H1 (cell line): ENCODE measurements around the gene OSBPL6. TPM values are rescaled to one million over a fixed set of nuclear protein-coding genes. Genes with fewer than 3 reads are reported as not detected.

Source experiments
- CTCF ChIA-PET: fragments of 300-600 bp; sonication (Branson Sonifier 250); formaldehyde crosslinking; loops from one replicate; lab custom pipeline; 2021; ENCODE audit not compliant: partially characterized antibody; lab: Charles Lee
- POLR2A ChIA-PET: fragments of 300-600 bp; sonication (Branson Sonifier 250); formaldehyde crosslinking; loops from one replicate; lab custom pipeline; 2021; ENCODE audit warnings: inconsistent platforms; ENCODE audit not compliant: partially characterized antibody; lab: Charles Lee
- DNase-seq, 2 experiments: peaks; one replicate each; pipeline versions ENCODE4 v3.0.0 to v3.0.0-alpha.2; 2010 to 2022; ENCODE audit warnings: low spot score in 2 of 2, low read depth in 1 of 2, mixed read lengths in 1 of 2
- FAIRE-seq: peaks from 2 replicates; lab custom pipeline; 2011; peaks lifted over from hg19 to GRCh38; lab: Jason Lieb, UNC
- H2AFZ ChIP-seq: 2 replicates; pipeline ENCODE4 v1.8.1; 2012; ENCODE audit warnings: low read length, inconsistent platforms
- H2AK5ac ChIP-seq: 2 replicates; pipeline ENCODE4 v1.6.1; 2013; ENCODE audit warnings: low read depth, low read length
- H2BK120ac ChIP-seq: replicated peaks from 2 replicates; pipeline ENCODE3; 2013; ENCODE audit warnings: low read depth, low read length, inconsistent platforms
- H2BK12ac ChIP-seq: 2 replicates; pipeline ENCODE4 v1.6.1; 2013; ENCODE audit warnings: low read depth, low read length
- H2BK15ac ChIP-seq: 2 replicates; pipeline ENCODE4 v1.6.1; 2013; ENCODE audit warnings: low read length
- H2BK20ac ChIP-seq: 2 replicates; pipeline ENCODE4 v1.6.1; 2013; ENCODE audit warnings: low read length
- H2BK5ac ChIP-seq: 2 replicates; pipeline ENCODE4 v1.6.1; 2013; ENCODE audit warnings: low read depth, low read length
- H3K14ac ChIP-seq: 2 replicates; pipeline ENCODE4 v1.6.1; 2013; ENCODE audit warnings: inconsistent platforms; ENCODE audit not compliant: insufficient read length
- H3K18ac ChIP-seq: 2 replicates; pipeline ENCODE4 v1.6.1; 2013; ENCODE audit warnings: low read length; ENCODE audit errors: extremely low read depth
- H3K23ac ChIP-seq: 2 replicates; pipeline ENCODE4 v1.6.1; 2013; ENCODE audit warnings: inconsistent platforms; ENCODE audit not compliant: insufficient read length
- H3K23me2 ChIP-seq: 2 replicates; pipeline ENCODE4 v1.6.1; 2013; ENCODE audit warnings: low read depth, low read length
- H3K27ac ChIP-seq: 2 replicates; pipeline ENCODE4 v1.6.1; 2011; ENCODE audit warnings: low read depth, low read length, inconsistent platforms
- H3K27me3 ChIP-seq, 4 experiments: replicated peaks in 1 of 4; 1 replicate in 1 of 4; 2 replicates in 3 of 4; pipeline versions ENCODE4 v1.6.1 to v1.8.1; 2011 to 2013; ENCODE audit warnings: low read length in 3 of 4, mild to moderate bottlenecking in 3 of 4, inconsistent platforms in 2 of 4, mixed read lengths in 2 of 4, moderate library complexity in 1 of 4; ENCODE audit not compliant: control insufficient read depth in 3 of 4, insufficient read depth in 3 of 4; ENCODE audit errors: extremely low read depth in 1 of 4
- H3K36me3 ChIP-seq, 4 experiments: 2 replicates each; pipeline versions ENCODE4 v1.6.1 to v1.8.1; 2011 to 2013; ENCODE audit warnings: mild to moderate bottlenecking in 4 of 4, low read length in 3 of 4, moderate library complexity in 2 of 4, control low read depth in 1 of 4, inconsistent platforms in 1 of 4; ENCODE audit not compliant: insufficient read depth in 4 of 4, control insufficient read depth in 2 of 4
- H3K4ac ChIP-seq: replicated peaks from 2 replicates; pipeline ENCODE3; 2013; ENCODE audit warnings: low read length, low read depth, mixed read lengths, inconsistent platforms; ENCODE audit not compliant: insufficient read length
- H3K4me1 ChIP-seq, 4 experiments: replicated peaks in 1 of 4; 1 replicate in 1 of 4; 2 replicates in 3 of 4; pipeline versions ENCODE4 v1.6.1 to v1.8.1; 2011 to 2013; ENCODE audit warnings: low read length in 3 of 4, inconsistent platforms in 2 of 4, mixed read lengths in 1 of 4; ENCODE audit not compliant: insufficient read depth in 4 of 4, control insufficient read depth in 3 of 4
- H3K4me2 ChIP-seq, 2 experiments: 2 replicates each; pipeline versions ENCODE4 v1.6.1 to v1.8.1; 2011 to 2013; ENCODE audit warnings: low read depth in 2 of 2, low read length in 2 of 2, control low read depth in 1 of 2, inconsistent platforms in 1 of 2, mild to moderate bottlenecking in 1 of 2; ENCODE audit not compliant: insufficient read depth in 1 of 2
- H3K4me3 ChIP-seq, 4 experiments: fragments of 200-600, 300-600 bp in 1 of 4; sonication (generic), shearing (Covaris generic), sonication (Bioruptor Twin) in 1 of 4; 2 replicates each; pipeline versions ENCODE4 v1.5.1 to v1.8.1; 2011 to 2016; ENCODE audit warnings: low read length in 4 of 4, low read depth in 3 of 4, control low read depth in 2 of 4, inconsistent platforms in 2 of 4, mild to moderate bottlenecking in 2 of 4, mixed read lengths in 1 of 4, moderate library complexity in 1 of 4; ENCODE audit not compliant: insufficient read depth in 2 of 4; ENCODE audit errors: extremely low read depth in 1 of 4
- H3K56ac ChIP-seq: replicated peaks from 2 replicates; pipeline ENCODE3; 2013; ENCODE audit warnings: low read depth, mild to moderate bottlenecking, mixed read lengths, low read length, inconsistent platforms; ENCODE audit not compliant: insufficient read length
- H3K79me1 ChIP-seq: 2 replicates; pipeline ENCODE4 v1.6.1; 2013; ENCODE audit warnings: low read depth, low read length, control low read depth
- H3K79me2 ChIP-seq, 2 experiments: 2 replicates each; pipeline versions ENCODE4 v1.6.1 to v1.8.1; 2012 to 2013; ENCODE audit warnings: low read length in 2 of 2, mild to moderate bottlenecking in 2 of 2, inconsistent platforms in 1 of 2; ENCODE audit not compliant: insufficient read depth in 2 of 2, control insufficient read depth in 1 of 2
- H3K9ac ChIP-seq, 4 experiments: replicated peaks in 1 of 4; 1 replicate in 1 of 4; 2 replicates in 3 of 4; pipeline versions ENCODE4 v1.6.1 to v1.8.1; 2011 to 2013; ENCODE audit warnings: low read depth in 3 of 4, low read length in 3 of 4, control low read depth in 2 of 4, mild to moderate bottlenecking in 2 of 4, moderate library complexity in 2 of 4, inconsistent platforms in 1 of 4; ENCODE audit errors: extremely low read depth in 1 of 4
- H3K9me3 ChIP-seq, 2 experiments: 2 replicates each; pipeline versions ENCODE4 v1.6.1 to v1.8.1; 2012 to 2013; ENCODE audit warnings: mild to moderate bottlenecking in 2 of 2, moderate library complexity in 2 of 2, control low read depth in 1 of 2, inconsistent platforms in 1 of 2, low read depth in 1 of 2, low read length in 1 of 2, mixed read lengths in 1 of 2; ENCODE audit not compliant: insufficient read depth in 2 of 2
- H4K20me1 ChIP-seq, 2 experiments: replicated peaks in 1 of 2; 2 replicates each; pipeline versions ENCODE3 to v1.8.1; 2011 to 2013; ENCODE audit warnings: inconsistent platforms in 2 of 2, low read length in 2 of 2, mild to moderate bottlenecking in 1 of 2; ENCODE audit not compliant: insufficient read depth in 2 of 2, control insufficient read depth in 1 of 2
- H4K5ac ChIP-seq: 2 replicates; pipeline ENCODE4 v1.6.1; 2013; ENCODE audit warnings: low read length, low read depth, mixed read lengths, inconsistent platforms; ENCODE audit not compliant: insufficient read length
- H4K8ac ChIP-seq: 2 replicates; pipeline ENCODE4 v1.8.0; 2013; ENCODE audit warnings: mild to moderate bottlenecking, moderate library complexity, low read length, inconsistent platforms; ENCODE audit not compliant: insufficient read depth; ENCODE audit errors: extremely low read depth
- H4K91ac ChIP-seq: replicated peaks from 2 replicates; pipeline ENCODE3; 2013; ENCODE audit warnings: low read length, mixed read lengths, inconsistent platforms; ENCODE audit not compliant: insufficient read length
- ATF3 ChIP-seq: IDR thresholded peaks from 2 replicates; pipeline ENCODE4 v1.6.1; 2011; ENCODE audit warnings: low read depth, mild to moderate bottlenecking, low read length; ENCODE audit not compliant: insufficient read depth
- CHD2 ChIP-seq: IDR thresholded peaks from 2 replicates; pipeline ENCODE4 v1.6.1; 2012; ENCODE audit warnings: low read length, improper control_type of control experiment
- CREB1 ChIP-seq: IDR thresholded peaks from 2 replicates; pipeline ENCODE4 v1.6.1; 2012; ENCODE audit warnings: inconsistent platforms
- EP300 ChIP-seq, 2 experiments: IDR thresholded peaks; 1 replicate in 1 of 2; 2 replicates in 1 of 2; pipeline ENCODE4 v1.6.1; 2011 to 2012; ENCODE audit warnings: low read depth in 2 of 2, low read length in 2 of 2, mild to moderate bottlenecking in 2 of 2, borderline replicate concordance in 1 of 2, inconsistent platforms in 1 of 2, moderate library complexity in 1 of 2
- HDAC2 ChIP-seq, 2 experiments: fragments of 300-600 bp in 1 of 2; sonication (generic) in 1 of 2; IDR thresholded peaks; 2 replicates each; pipeline ENCODE4 v1.6.1; 2011 to 2012; ENCODE audit warnings: low read depth in 2 of 2, low read length in 2 of 2, mild to moderate bottlenecking in 2 of 2, moderate library complexity in 2 of 2, borderline replicate concordance in 1 of 2, inconsistent platforms in 1 of 2
- NANOG ChIP-seq: IDR thresholded peaks from 2 replicates; pipeline ENCODE4 v1.6.1; 2011; ENCODE audit warnings: low read length, low read depth, mild to moderate bottlenecking, inconsistent platforms; ENCODE audit not compliant: insufficient read depth, poor library complexity, severe bottlenecking
- PHF8 ChIP-seq: fragments of 200-600 bp; sonication (generic); conservative IDR thresholded peaks from 2 replicates; pipeline ENCODE4 v1.7.1; 2012; ENCODE audit warnings: low read depth, mild to moderate bottlenecking, inconsistent platforms, low read length, moderate library complexity
- POU5F1 ChIP-seq: IDR thresholded peaks from 2 replicates; pipeline ENCODE4 v1.6.1; 2011; ENCODE audit warnings: low read depth, mild to moderate bottlenecking, low read length, moderate library complexity
- RAD21 ChIP-seq, 2 experiments: IDR thresholded peaks in 1 of 2; conservative IDR thresholded peaks in 1 of 2; 2 replicates each; pipeline ENCODE4 v1.6.1; 2011; ENCODE audit warnings: low read depth in 2 of 2, low read length in 2 of 2, improper control_type of control experiment in 1 of 2, inconsistent platforms in 1 of 2, mild to moderate bottlenecking in 1 of 2, moderate library complexity in 1 of 2
- WGBS, 2 experiments: shearing (Covaris generic) in 1 of 2; methylation state at CpG; one replicate each; pipeline versions ENCODE4 v1.1.6 to v1.1.7; 2013 to 2015; ENCODE audit warnings: low lambda C conversion rate in 2 of 2, mixed read lengths in 2 of 2, inconsistent platforms in 1 of 2, low coverage in 1 of 2, missing lambda C conversion rate in 1 of 2; ENCODE audit not compliant: insufficient replicate concordance in 2 of 2, insufficient coverage in 1 of 2, insufficient read length in 1 of 2; ENCODE audit errors: extremely low coverage in 1 of 2, missing lambda C conversion rate in 1 of 2; 5-methylcytosine and 5-hydroxymethylcytosine counted together
- polyA plus RNA-seq, 7 experiments: library from polyadenylated mRNA; depleted of rRNA in 3 of 7; stranded (reverse) in 5 of 7; unstranded in 2 of 7; fragments of >200 nt in 5 of 7; fragments of 200-250 nt in 2 of 7; gene quantifications; 1 replicate in 5 of 7; 2 replicates in 1 of 7; 4 replicates in 1 of 7; pipeline versions ENCODE4 v1.2.1 to v1.2.3, GENCODE V29; 2011 to 2013; ENCODE audit warnings: missing spikeins in 2 of 7, mixed read lengths in 2 of 7
- total RNA-seq: library from RNA; stranded (reverse); fragmentation: NEBNext Ultra II Directional; extraction: Animal tissue kit (Norgen Biotek cat#: 25700); gene quantifications from 2 replicates; pipeline ENCODE4 v1.2.1, GENCODE V29; 2021

OSBPL6 gene
- total and polyA plus RNA-seq, 2 of the 8 experiments (the other 6 are each of a cell fraction or from before 2014, with no cell fraction given): 1.7 to 5.6 TPM

- DNase-seq: no peak
- POLR2A ChIA-PET: interaction anchor here (1.2 kb wide), 1 partner anchor 81 kb away, joined by 4 read pairs; no protein-coding TSS in a partner anchor
- H3K56ac ChIP-seq: no peak overlapping the region
- no peak overlapping the region for H3K9ac ChIP-seq
- no peaks in the 10 kb centered on the region for H3K9me3 ChIP-seq
- H2BK20ac ChIP-seq: no peak overlapping the region
- H3K23me2 ChIP-seq: no peaks in the 10 kb centered on the region
- no peak overlapping the region for H4K8ac ChIP-seq
- no peak overlapping the region for H4K5ac ChIP-seq
- H2BK120ac ChIP-seq: no peak overlapping the region
- H3K27me3 ChIP-seq: no peaks in the 10 kb centered on the region
- no peak overlapping the region for H2AK5ac ChIP-seq
- H3K4me1 ChIP-seq: peaks cover 2 to 5% (median 3%) of the 10 kb centered on the region in 4 experiments; a peak in 6 of 7 replicates
- no peak overlapping the region for H3K4me3 ChIP-seq
- H3K36me3 ChIP-seq: no peaks in the 10 kb centered on the region
- H3K27ac ChIP-seq: no peak overlapping the region
- H3K14ac ChIP-seq: no peak overlapping the region
- no peak for FAIRE-seq
- TF ChIP-seq CHD2 (no peak), CREB1 (no peak), ATF3 (no peak), PHF8 (no peak), HDAC2 (IDR thresholded peaks at IDR 0.05; ENCODE audit: borderline replicate concordance in 1 of 2, low read depth in 2 of 2, low read length in 2 of 2) (no peak), EP300 (IDR thresholded peaks at IDR 0.05; ENCODE audit: borderline replicate concordance in 1 of 2, low read depth in 2 of 2, low read length in 2 of 2) (no peak), RAD21 (IDR thresholded peaks at IDR 0.05 in 1 of 2, conservative IDR thresholded peaks at IDR 0.05 in 1 of 2; ENCODE audit: low read depth in 2 of 2, low read length in 2 of 2) (no peak), POU5F1 (no peak), NANOG (no peak)
- no peaks in the 10 kb centered on the region for H3K79me2 ChIP-seq
- no peak overlapping the region for H2BK5ac ChIP-seq
- H2BK12ac ChIP-seq: no peak overlapping the region
- no peak overlapping the region for H3K23ac ChIP-seq
- no peak overlapping the region for H4K91ac ChIP-seq
- H2BK15ac ChIP-seq: no peak overlapping the region
- no peak overlapping the region for H3K4ac ChIP-seq
- 65% methylated on average over 2 of the region's 2 CpGs; no CpG with 5 or more reads in 1 of the 2 experiments for WGBS, 2 experiments
- H2AFZ ChIP-seq: no peak overlapping the region
- H3K79me1 ChIP-seq: no peaks in the 10 kb centered on the region
- CTCF ChIA-PET: interaction anchor here (0.6 to 1.4 kb wide), 6 partner anchors 8 to 145 kb away, joined by 3 to 5 read pairs (median 3); no protein-coding TSS in a partner anchor
- no peaks in the 10 kb centered on the region for H4K20me1 ChIP-seq
- no peak overlapping the region for H3K18ac ChIP-seq
- H3K4me2 ChIP-seq: no peak overlapping the region
Measured at GRCh38 chr2:178273787-178274360, 79.6 kb downstream of the OSBPL6 start.
